Stimulated activated CD8-positive, alpha-beta memory T cell treated with anti-CD3 and anti-CD28 coated beads, Interleukin-15, amount 100 ng/mL, for 24 hours (primary cell): Measurements from ENCODE around the gene MAP3K14.

Source experiments
- DNase-seq: peaks from one replicate; pipeline ENCODE4 v3.0.0-alpha.2; 2020; ENCODE audit warnings: low read depth

Gene MAP3K14

GRCh38 chr17:45235416-45236281 lies 81.2 kb downstream of the MAP3K14 start:
- no peak for DNase-seq

GRCh38 chr17:45234641-45235415 lies 82.0 kb downstream of the MAP3K14 start:
- no peak for DNase-seq

- DNase-seq, result no peak
Observed at GRCh38 chr17:45233423-45233924, 83.3 kb downstream of the MAP3K14 start.

- no peak for DNase-seq
Observed at GRCh38 chr17:45232514-45233422, 84.1 kb downstream of the MAP3K14 start.

- DNase-seq, result no peak
Observed at GRCh38 chr17:45231481-45232116, 85.2 kb downstream of the MAP3K14 start.

GRCh38 chr17:45230787-45231480 lies 85.9 kb downstream of the MAP3K14 start:
- DNase-seq, result no peak

GRCh38 chr17:45230410-45230786 lies 86.4 kb downstream of the MAP3K14 start:
- no peak for DNase-seq

- no peak for DNase-seq
Observed at GRCh38 chr17:45229681-45230409, 87.0 kb downstream of the MAP3K14 start.

- no peak for DNase-seq
Observed at GRCh38 chr17:45228763-45229539, 87.9 kb downstream of the MAP3K14 start.

GRCh38 chr17:45227926-45228762 lies 88.7 kb downstream of the MAP3K14 start:
- DNase-seq, result no peak

- DNase-seq, result no peak
Observed at GRCh38 chr17:45227101-45227925, 89.5 kb downstream of the MAP3K14 start.

- no peak for DNase-seq
Observed at GRCh38 chr17:45226576-45226975, 90.2 kb downstream of the MAP3K14 start.

- peak; percentile 77 for DNase-seq
Observed at GRCh38 chr17:45225964-45226530, 90.8 kb downstream of the MAP3K14 start.

- DNase-seq, result no peak
Observed at GRCh38 chr17:45225051-45225700, 91.6 kb downstream of the MAP3K14 start.

- DNase-seq, result no peak
Observed at GRCh38 chr17:45224671-45225050, 92.2 kb downstream of the MAP3K14 start.
